K562 (cell line): Measurements from ENCODE around the gene CACNG6. TPM values are rescaled to one million over a fixed set of nuclear protein-coding genes. Genes with fewer than 3 reads are reported as not detected.

Experiments
- ATAC-seq: fragments of 200-7000 bp; cut with Tn5 transposase; 3 replicates; pipeline ENCODE4 v1.9.1; 2020; ENCODE audit warnings: moderate library complexity
- BruUV-seq: library from RNA; stranded (reverse); fragments of 400-500 nt; replicated peaks from 2 replicates; lab custom pipeline; 2021; lab: Mats Ljungman, UMichigan
- CTCF ChIA-PET: fragments of 300-600 bp; formaldehyde crosslinking; extraction: SDS; loops from one replicate; lab custom pipeline; 2021; ENCODE audit warnings: low intra/inter-chr PET ratio; lab: Yijun Ruan, JAX
- POLR2A ChIA-PET: fragments of 300-600, 350-650 bp; sonication (Branson Sonifier 250); formaldehyde crosslinking; extraction: SDS; loops from one replicate; lab custom pipeline; 2021; ENCODE audit warnings: antibody characterized with exemption, inconsistent platforms; lab: Yijun Ruan, JAX
- DNase-seq, 4 experiments: peaks; one replicate each; pipeline versions ENCODE4 v3.0.0 to v3.0.0-alpha.2; 2011 to 2018; ENCODE audit warnings: low spot score in 3 of 4, mixed read lengths in 3 of 4; ENCODE audit errors: extremely low read depth in 1 of 4
- FAIRE-seq: peaks from 2 replicates; lab custom pipeline; 2011; peaks lifted over from hg19 to GRCh38; lab: Jason Lieb, UNC
- H2AFZ ChIP-seq: 2 replicates; pipeline ENCODE4 v1.6.0; 2011; ENCODE audit warnings: low read depth, low read length, control low read depth, inconsistent platforms
- H3K27ac ChIP-seq: fragments of 200-600 bp; 3 replicates; pipeline ENCODE4 v1.8.0; 2011; ENCODE audit warnings: low read depth, mild to moderate bottlenecking, control low read depth, inconsistent platforms, low read length, moderate library complexity, mixed read lengths; ENCODE audit errors: extremely low read depth
- H3K27me3 ChIP-seq, 2 experiments: fragments of 300-600 bp in 1 of 2; 2 replicates in 1 of 2; 3 replicates in 1 of 2; pipeline versions ENCODE4 v1.6.0 to v1.8.0; 2011; ENCODE audit warnings: inconsistent platforms in 2 of 2, low read length in 2 of 2, mild to moderate bottlenecking in 1 of 2, mixed read lengths in 1 of 2, moderate library complexity in 1 of 2; ENCODE audit not compliant: control insufficient read depth in 2 of 2, insufficient read depth in 2 of 2
- H3K36me3 ChIP-seq: fragments of 300-600 bp; 3 replicates; pipeline ENCODE4 v1.8.0; 2011; ENCODE audit warnings: mild to moderate bottlenecking, low read length, inconsistent platforms; ENCODE audit not compliant: control insufficient read depth, insufficient read depth
- H3K4me1 ChIP-seq, 2 experiments: fragments of 200-600 bp in 1 of 2; replicated peaks in 1 of 2; 2 replicates in 1 of 2; 3 replicates in 1 of 2; pipeline versions ENCODE4 v1.5.1 to v1.8.0; 2011; ENCODE audit warnings: inconsistent platforms in 2 of 2, low read length in 2 of 2, mild to moderate bottlenecking in 1 of 2, mixed read lengths in 1 of 2, moderate library complexity in 1 of 2; ENCODE audit not compliant: control insufficient read depth in 2 of 2, insufficient read depth in 2 of 2
- H3K4me2 ChIP-seq: 2 replicates; pipeline ENCODE4 v1.6.1; 2011; ENCODE audit warnings: low read length, control low read depth, inconsistent platforms, mixed read lengths; ENCODE audit not compliant: insufficient read depth
- H3K4me3 ChIP-seq: fragments of 200-600 bp; sonication (generic), shearing (Covaris generic); 2 replicates; pipeline ENCODE4 v1.5.1; 2016; ENCODE audit warnings: control low read depth, inconsistent platforms
- H3K79me2 ChIP-seq: fragments of 200-600 bp; 3 replicates; pipeline ENCODE4 v1.8.0; 2011; ENCODE audit warnings: low read length, inconsistent platforms; ENCODE audit not compliant: control insufficient read depth, insufficient read depth
- H3K9ac ChIP-seq, 2 experiments: 2 replicates each; pipeline versions ENCODE4 v1.6.0 to v1.6.1; 2011; ENCODE audit warnings: low read depth in 2 of 2, low read length in 2 of 2, control low read depth in 1 of 2, inconsistent platforms in 1 of 2, mild to moderate bottlenecking in 1 of 2, mixed read lengths in 1 of 2; ENCODE audit not compliant: insufficient read depth in 1 of 2
- H3K9me1 ChIP-seq: one replicate; pipeline ENCODE4 v1.6.0; 2011; ENCODE audit warnings: inconsistent platforms, mild to moderate bottlenecking, low read length, moderate library complexity; ENCODE audit not compliant: control insufficient read depth, insufficient read depth
- H3K9me3 ChIP-seq: replicated peaks from 2 replicates; pipeline ENCODE4 v1.5.1; 2011; ENCODE audit warnings: low read depth, low read length, inconsistent platforms; ENCODE audit not compliant: control insufficient read depth, insufficient read depth
- H4K20me1 ChIP-seq: replicated peaks from 2 replicates; pipeline ENCODE4 v1.6.1; 2011; ENCODE audit warnings: low read length, inconsistent platforms, mixed read lengths; ENCODE audit not compliant: control insufficient read depth, insufficient read depth
- CEBPB ChIP-seq: fragments of 450-650 bp; IDR thresholded peaks from 2 replicates; pipeline ENCODE4 v1.6.1; 2016; ENCODE audit warnings: missing genetic modification characterization, missing compliant biosample characterization
- EGR1 ChIP-seq: fragments of 450-650 bp; conservative IDR thresholded peaks from 2 replicates; pipeline ENCODE4 v1.6.1; 2017; ENCODE audit warnings: mild to moderate bottlenecking
- ESRRB ChIP-seq: fragments of 250-450 bp; sonication (Bioruptor Pico); IDR thresholded peaks from 2 replicates; pipeline ENCODE4 v1.5.0; 2020; ENCODE audit warnings: mild to moderate bottlenecking, moderate library complexity, borderline replicate concordance
- PREB ChIP-seq: sonication (generic); formaldehyde crosslinking; IDR thresholded peaks from 2 replicates; pipeline ENCODE4 v1.8.1; 2023; ENCODE audit warnings: mild to moderate bottlenecking, missing genetic modification reagents
- RBM14 ChIP-seq: fragments of 200-400 bp; formaldehyde crosslinking; IDR thresholded peaks from 2 replicates; pipeline ENCODE4 v1.6.1; 2018; ENCODE audit warnings: low read depth, mild to moderate bottlenecking, low read length, moderate library complexity, borderline replicate concordance; ENCODE audit not compliant: insufficient read depth
- SMAD1 ChIP-seq: fragments of 150-350 bp; IDR thresholded peaks from 2 replicates; pipeline ENCODE4 v1.6.1; 2014; ENCODE audit warnings: low read length, low read depth; ENCODE audit not compliant: partially characterized antibody
- SMC3 ChIP-seq: conservative IDR thresholded peaks from 2 replicates; pipeline ENCODE4 v1.6.1; 2011; ENCODE audit warnings: low read depth, low read length, improper control_type of control experiment; ENCODE audit not compliant: insufficient read depth
- SPI1 ChIP-seq: IDR thresholded peaks from 2 replicates; pipeline ENCODE4 v1.6.1; 2011; ENCODE audit warnings: low read depth, low read length, control low read depth, borderline replicate concordance
- THRA ChIP-seq: fragments of 450-650 bp; IDR thresholded peaks from 2 replicates; pipeline ENCODE4 v1.6.1; 2017; ENCODE audit warnings: mild to moderate bottlenecking, moderate library complexity
- ZNF239 ChIP-seq: fragments of 250-450 bp; sonication (Bioruptor Pico); IDR thresholded peaks from 2 replicates; pipeline ENCODE4 v1.4.0; 2020; ENCODE audit warnings: mild to moderate bottlenecking
- WGBS: fragments of 100-300 bp; shearing (Covaris generic); methylation state at CpG from one replicate; pipeline ENCODE4 v1.1.6; 2016; ENCODE audit warnings: low coverage, mixed read lengths; ENCODE audit not compliant: insufficient coverage; ENCODE audit errors: missing lambda C conversion rate; 5-methylcytosine and 5-hydroxymethylcytosine counted together
- in situ Hi-C: fragments of 300-500 bp; cut with MboI; formaldehyde crosslinking; loops from 4 replicates; pipeline ENCODE4 v1.15.0; 2018; ENCODE audit warnings: inconsistent platforms, mixed read lengths
- intact Hi-C: fragments of 100-400 bp; cut with micrococcal nuclease; formaldehyde crosslinking; loops from 2 replicates; pipeline ENCODE4 v1.14.2; 2022
- polyA plus RNA-seq, 8 experiments: library from polyadenylated mRNA; depleted of rRNA in 4 of 8; stranded (reverse) in 5 of 8; unstranded in 3 of 8; fragments of >200 nt; fragmentation: Nextera tagmentation in 2 of 8; fragmentation: Illumina TruSeq in 1 of 8; extraction: Ambion mirVana in 2 of 8; extraction: Trizol in 1 of 8; gene quantifications; 2 replicates each; pipeline versions ENCODE4 v1.2.1 to v1.2.3, GENCODE V29; 2011 to 2014; ENCODE audit warnings: inconsistent platforms in 1 of 8, missing spikeins in 1 of 8
- total RNA-seq, 7 experiments: library from RNA; depleted of rRNA in 6 of 7; stranded (reverse); fragments of >200 nt in 6 of 7; fragmentation: Illumina TruSeq in 2 of 7; extraction: Trizol in 2 of 7; gene quantifications; 2 replicates each; pipeline versions ENCODE4 v1.2.1 to v1.2.3, GENCODE V29; 2011 to 2021; ENCODE audit warnings: low replicate concordance in 1 of 7
- TF ChIP-seq, protein P1 (sequence below): fragments of 250-450 bp; sonication (Bioruptor Pico); IDR thresholded peaks from 2 replicates; pipeline ENCODE4 v1.4.0; 2020; ENCODE audit warnings: mild to moderate bottlenecking, moderate library complexity, borderline replicate concordance
- TF ChIP-seq, protein P2 (sequence below): fragments of 250-450 bp; sonication (Bioruptor Pico); IDR thresholded peaks from 2 replicates; pipeline ENCODE4 v1.4.0; 2020; ENCODE audit warnings: mild to moderate bottlenecking, moderate library complexity
- TF ChIP-seq, protein P3 (sequence below): sonication (generic); formaldehyde crosslinking; IDR thresholded peaks from 2 replicates; pipeline ENCODE4 v1.8.0; 2022; ENCODE audit warnings: missing genetic modification reagents, mild to moderate bottlenecking, borderline replicate concordance

CACNG6 gene
- total and polyA plus RNA-seq, 9 of the 15 experiments (the other 6 are each of a cell fraction or from before 2014, with no cell fraction given) = not detected

- TF ChIP-seq PREB (CRISPR knock-in tag) = no peak
- TF ChIP-seq EGR1 = no peak
- TF ChIP-seq ZNF239 = no peak
- TF ChIP-seq, protein P1, sequence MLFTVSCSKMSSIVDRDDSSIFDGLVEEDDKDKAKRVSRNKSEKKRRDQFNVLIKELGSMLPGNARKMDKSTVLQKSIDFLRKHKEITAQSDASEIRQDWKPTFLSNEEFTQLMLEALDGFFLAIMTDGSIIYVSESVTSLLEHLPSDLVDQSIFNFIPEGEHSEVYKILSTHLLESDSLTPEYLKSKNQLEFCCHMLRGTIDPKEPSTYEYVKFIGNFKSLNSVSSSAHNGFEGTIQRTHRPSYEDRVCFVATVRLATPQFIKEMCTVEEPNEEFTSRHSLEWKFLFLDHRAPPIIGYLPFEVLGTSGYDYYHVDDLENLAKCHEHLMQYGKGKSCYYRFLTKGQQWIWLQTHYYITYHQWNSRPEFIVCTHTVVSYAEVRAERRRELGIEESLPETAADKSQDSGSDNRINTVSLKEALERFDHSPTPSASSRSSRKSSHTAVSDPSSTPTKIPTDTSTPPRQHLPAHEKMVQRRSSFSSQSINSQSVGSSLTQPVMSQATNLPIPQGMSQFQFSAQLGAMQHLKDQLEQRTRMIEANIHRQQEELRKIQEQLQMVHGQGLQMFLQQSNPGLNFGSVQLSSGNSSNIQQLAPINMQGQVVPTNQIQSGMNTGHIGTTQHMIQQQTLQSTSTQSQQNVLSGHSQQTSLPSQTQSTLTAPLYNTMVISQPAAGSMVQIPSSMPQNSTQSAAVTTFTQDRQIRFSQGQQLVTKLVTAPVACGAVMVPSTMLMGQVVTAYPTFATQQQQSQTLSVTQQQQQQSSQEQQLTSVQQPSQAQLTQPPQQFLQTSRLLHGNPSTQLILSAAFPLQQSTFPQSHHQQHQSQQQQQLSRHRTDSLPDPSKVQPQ (CRISPR knock-in tag) = no peak
- TF ChIP-seq ESRRB (CRISPR knock-in tag) = no peak
- no peak for TF ChIP-seq CEBPB (tag)
- TF ChIP-seq, protein P2, sequence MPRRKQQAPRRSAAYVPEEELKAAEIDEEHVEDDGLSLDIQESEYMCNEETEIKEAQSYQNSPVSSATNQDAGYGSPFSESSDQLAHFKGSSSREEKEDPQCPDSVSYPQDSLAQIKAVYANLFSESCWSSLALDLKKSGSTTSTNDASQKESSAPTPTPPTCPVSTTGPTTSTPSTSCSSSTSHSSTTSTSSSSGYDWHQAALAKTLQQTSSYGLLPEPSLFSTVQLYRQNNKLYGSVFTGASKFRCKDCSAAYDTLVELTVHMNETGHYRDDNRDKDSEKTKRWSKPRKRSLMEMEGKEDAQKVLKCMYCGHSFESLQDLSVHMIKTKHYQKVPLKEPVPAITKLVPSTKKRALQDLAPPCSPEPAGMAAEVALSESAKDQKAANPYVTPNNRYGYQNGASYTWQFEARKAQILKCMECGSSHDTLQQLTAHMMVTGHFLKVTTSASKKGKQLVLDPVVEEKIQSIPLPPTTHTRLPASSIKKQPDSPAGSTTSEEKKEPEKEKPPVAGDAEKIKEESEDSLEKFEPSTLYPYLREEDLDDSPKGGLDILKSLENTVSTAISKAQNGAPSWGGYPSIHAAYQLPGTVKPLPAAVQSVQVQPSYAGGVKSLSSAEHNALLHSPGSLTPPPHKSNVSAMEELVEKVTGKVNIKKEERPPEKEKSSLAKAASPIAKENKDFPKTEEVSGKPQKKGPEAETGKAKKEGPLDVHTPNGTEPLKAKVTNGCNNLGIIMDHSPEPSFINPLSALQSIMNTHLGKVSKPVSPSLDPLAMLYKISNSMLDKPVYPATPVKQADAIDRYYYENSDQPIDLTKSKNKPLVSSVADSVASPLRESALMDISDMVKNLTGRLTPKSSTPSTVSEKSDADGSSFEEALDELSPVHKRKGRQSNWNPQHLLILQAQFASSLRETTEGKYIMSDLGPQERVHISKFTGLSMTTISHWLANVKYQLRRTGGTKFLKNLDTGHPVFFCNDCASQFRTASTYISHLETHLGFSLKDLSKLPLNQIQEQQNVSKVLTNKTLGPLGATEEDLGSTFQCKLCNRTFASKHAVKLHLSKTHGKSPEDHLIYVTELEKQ (CRISPR knock-in tag) = no peak
- TF ChIP-seq THRA = no peak
- no peak for TF ChIP-seq SPI1
- no peak for TF ChIP-seq SMAD1
- TF ChIP-seq SMC3 = no peak
- TF ChIP-seq, protein P3, sequence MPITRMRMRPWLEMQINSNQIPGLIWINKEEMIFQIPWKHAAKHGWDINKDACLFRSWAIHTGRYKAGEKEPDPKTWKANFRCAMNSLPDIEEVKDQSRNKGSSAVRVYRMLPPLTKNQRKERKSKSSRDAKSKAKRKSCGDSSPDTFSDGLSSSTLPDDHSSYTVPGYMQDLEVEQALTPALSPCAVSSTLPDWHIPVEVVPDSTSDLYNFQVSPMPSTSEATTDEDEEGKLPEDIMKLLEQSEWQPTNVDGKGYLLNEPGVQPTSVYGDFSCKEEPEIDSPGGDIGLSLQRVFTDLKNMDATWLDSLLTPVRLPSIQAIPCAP = no peak
- TF ChIP-seq RBM14 = no peak
- Histone ChIP-seq H3K4me2 (no peak overlapping the region), H3K27ac (no peak overlapping the region), H3K36me3 (no peaks in the 10 kb centered on the region), H3K4me3 (no peak overlapping the region), H3K79me2 (no peaks in the 10 kb centered on the region), H3K4me1 (no peaks in the 10 kb centered on the region), H3K9me3 (no peaks in the 10 kb centered on the region), H3K27me3 (peaks cover 7 to 22% of the 10 kb centered on the region in 2 experiments; a peak in 4 of 5 replicates), H2AFZ (no peak overlapping the region), H4K20me1 (no peaks in the 10 kb centered on the region), H3K9ac (no peak overlapping the region), H3K9me1 (no peaks in the 10 kb centered on the region)
- in situ Hi-C loops = no loop called here
- 0% methylated on average over 4 of the region's 4 CpGs for WGBS
- ChIA-PET CTCF (no interaction called here), POLR2A (interaction anchor here (1.3 kb wide), 1 partner anchor 68 kb away, joined by 3 read pairs; the partner anchor contains the start of genes PRPF31 and TFPT)
- DNase-seq (peak in 3 of 4 experiments; percentile 0 to 1 (median 1)), FAIRE-seq (no peak), ATAC-seq (no peak)
- BruUV-seq = no TSS peak
- intact Hi-C loops = no loop called here
Measured at GRCh38 chr19:54047616-54048015, 56.2 kb downstream of the CACNG6 start.
